Liver (tissue), 9 donors: ENCODE results near the gene SPEG. TPM values are rescaled to one million over a fixed set of nuclear protein-coding genes. Genes with fewer than 3 reads are reported as not detected.

Experiments
- DNase-seq: peaks from one replicate; pipeline ENCODE4 v3.0.0-alpha.2; 2017; ENCODE audit warnings: low spot score
- H3K27ac ChIP-seq, 2 donors: one replicate each; pipeline ENCODE4 v1.7.0; 2013; ENCODE audit warnings: inconsistent platforms in 2 of 2, low read length in 2 of 2, control low read depth in 1 of 2, low read depth in 1 of 2, mild to moderate bottlenecking in 1 of 2
- H3K27me3 ChIP-seq, 4 donors: one replicate each; pipeline versions ENCODE4 v1.6.1 to v1.7.0; 2013; ENCODE audit warnings: low read length in 3 of 4, inconsistent platforms in 1 of 4, mild to moderate bottlenecking in 1 of 4, moderate library complexity in 1 of 4; ENCODE audit not compliant: control insufficient read depth in 4 of 4, insufficient read depth in 4 of 4
- H3K36me3 ChIP-seq, 4 donors: one replicate each; pipeline versions ENCODE4 v1.6.1 to v1.7.0; 2013; ENCODE audit warnings: low read length in 3 of 4, mild to moderate bottlenecking in 3 of 4, low read depth in 1 of 4, moderate library complexity in 1 of 4; ENCODE audit not compliant: control insufficient read depth in 4 of 4, insufficient read depth in 3 of 4
- H3K4me1 ChIP-seq, 4 donors: one replicate each; pipeline versions ENCODE4 v1.6.1 to v1.7.0; 2013; ENCODE audit warnings: low read length in 3 of 4, mild to moderate bottlenecking in 3 of 4, moderate library complexity in 1 of 4; ENCODE audit not compliant: control insufficient read depth in 4 of 4, insufficient read depth in 4 of 4
- H3K4me3 ChIP-seq, 3 donors: one replicate each; pipeline versions ENCODE4 v1.6.1 to v1.7.0; 2013; ENCODE audit warnings: low read length in 3 of 3, control low read depth in 1 of 3, low read depth in 1 of 3, mild to moderate bottlenecking in 1 of 3
- H3K9ac ChIP-seq, 2 donors: one replicate each; pipeline ENCODE4 v1.7.0; 2013; ENCODE audit warnings: low read length in 2 of 2, mild to moderate bottlenecking in 2 of 2, moderate library complexity in 2 of 2, control low read depth in 1 of 2, low read depth in 1 of 2
- H3K9me3 ChIP-seq, 4 donors: one replicate each; pipeline versions ENCODE4 v1.6.1 to v1.7.0; 2013; ENCODE audit warnings: low read length in 3 of 4; ENCODE audit not compliant: control insufficient read depth in 4 of 4
- ATF3 ChIP-seq: IDR thresholded peaks from 2 replicates; pipeline ENCODE4 v1.6.1; 2016; ENCODE audit warnings: antibody characterized with exemption
- EGR1 ChIP-seq, 2 donors: IDR thresholded peaks; 2 replicates each; pipeline ENCODE4 v1.6.1; 2016 to 2018; ENCODE audit warnings: antibody characterized with exemption in 2 of 2, low read depth in 2 of 2
- FOXA1 ChIP-seq: IDR thresholded peaks from 2 replicates; pipeline ENCODE4 v1.6.1; 2016; ENCODE audit warnings: antibody characterized with exemption
- FOXA2 ChIP-seq: IDR thresholded peaks from 2 replicates; pipeline ENCODE4 v1.6.1; 2016; ENCODE audit warnings: antibody characterized with exemption
- GABPA ChIP-seq, 2 donors: IDR thresholded peaks in 1 of 2; conservative IDR thresholded peaks in 1 of 2; 2 replicates each; pipeline ENCODE4 v1.6.1; 2016; ENCODE audit warnings: antibody characterized with exemption in 2 of 2, mild to moderate bottlenecking in 1 of 2, moderate library complexity in 1 of 2
- HNF4A ChIP-seq, 2 donors: conservative IDR thresholded peaks; 2 replicates each; pipeline ENCODE4 v1.6.1; 2016; ENCODE audit warnings: antibody characterized with exemption in 2 of 2, mild to moderate bottlenecking in 2 of 2
- HNF4G ChIP-seq: IDR thresholded peaks from 2 replicates; pipeline ENCODE4 v1.6.1; 2016; ENCODE audit warnings: antibody characterized with exemption
- JUND ChIP-seq, 2 donors: IDR thresholded peaks; 2 replicates each; pipeline ENCODE4 v1.6.1; 2016; ENCODE audit warnings: antibody characterized with exemption in 2 of 2
- NR2F2 ChIP-seq: IDR thresholded peaks from 2 replicates; pipeline ENCODE4 v1.6.1; 2016; ENCODE audit warnings: antibody characterized with exemption
- RAD21 ChIP-seq, 2 donors: IDR thresholded peaks; 2 replicates each; pipeline ENCODE4 v1.6.1; 2016; ENCODE audit warnings: antibody characterized with exemption in 2 of 2, mild to moderate bottlenecking in 2 of 2
- RXRA ChIP-seq, 2 donors: IDR thresholded peaks; 2 replicates each; pipeline ENCODE4 v1.6.1; 2017 to 2018; ENCODE audit warnings: antibody characterized with exemption in 2 of 2, mild to moderate bottlenecking in 1 of 2
- SP1 ChIP-seq: IDR thresholded peaks from 2 replicates; pipeline ENCODE4 v1.6.1; 2018; ENCODE audit warnings: antibody characterized with exemption, mild to moderate bottlenecking
- TAF1 ChIP-seq: conservative IDR thresholded peaks from 2 replicates; pipeline ENCODE4 v1.6.1; 2016; ENCODE audit warnings: antibody characterized with exemption, mild to moderate bottlenecking
- YY1 ChIP-seq: IDR thresholded peaks from 2 replicates; pipeline ENCODE4 v1.6.1; 2016; ENCODE audit warnings: antibody characterized with exemption, mild to moderate bottlenecking
- WGBS: extraction: QIAGEN DNeasy Blood & Tissue Kit; methylation state at CpG from one replicate; pipeline ENCODE4 v1.1.7; 2013; 5-methylcytosine and 5-hydroxymethylcytosine counted together
- polyA plus RNA-seq, 2 donors: library from polyadenylated mRNA; stranded (reverse) in 1 of 2; unstranded in 1 of 2; fragments of 200-250 nt in 1 of 2; fragments of >200 nt in 1 of 2; fragmentation: Nextera tagmentation in 1 of 2; extraction: Ambion mirVana in 1 of 2; gene quantifications; one replicate each; pipeline versions ENCODE4 v1.2.1 to v1.2.3, GENCODE V29; 2013 to 2015
- total RNA-seq, 2 donors: library from RNA; depleted of rRNA; stranded (reverse); fragments of >200 nt; gene quantifications; one replicate each; pipeline ENCODE4 v1.2.3, GENCODE V29; 2014
- TF ChIP-seq, protein P1 (sequence below): IDR thresholded peaks from 2 replicates; pipeline ENCODE4 v1.6.1; 2016; ENCODE audit warnings: antibody characterized with exemption, mild to moderate bottlenecking
- TF ChIP-seq, protein P2 (sequence below): IDR thresholded peaks from 2 replicates; pipeline ENCODE4 v1.6.1; 2016; ENCODE audit warnings: antibody characterized with exemption
- TF ChIP-seq, protein P3 (sequence below): IDR thresholded peaks from 2 replicates; pipeline ENCODE4 v1.6.1; 2016; ENCODE audit warnings: antibody characterized with exemption
- TF ChIP-seq, protein P4 (sequence below): fragments of 150-350 bp; IDR thresholded peaks from 2 replicates; pipeline ENCODE4 v1.5.1; 2017; ENCODE audit warnings: improper control_type of control experiment, low read depth, low read length; ENCODE audit not compliant: missing input control
- donor health status: healthy.
- donor health status: healthy.
- donor health status: healthy.
- donor health status: healthy.
- donor health status: healthy.

The SPEG gene
- total and polyA plus RNA-seq, 4 donors: 0.51 to 0.96 (median 0.66) TPM

- Histone ChIP-seq H3K36me3 (no peaks in the 10 kb centered on the region), H3K27ac (no peak within 1 kb of the TSS), H3K27me3 (peaks cover 0 to under 1% (median 0%) of the 10 kb centered on the region in 4 donors), H3K9ac (no peak within 1 kb of the TSS), H3K4me3 (no peak within 1 kb of the TSS), H3K9me3 (no peaks in the 10 kb centered on the region), H3K4me1 (peaks cover 0 to 9% (median 6%) of the 10 kb centered on the region in 4 donors)
- WGBS: 9% methylated on average over 31 of the region's 31 CpGs
- TF ChIP-seq EGR1 (IDR thresholded peaks at IDR 0.05; ENCODE audit: low read depth in 2 of 2) (no peak), HNF4G (no peak), GABPA (IDR thresholded peaks at IDR 0.05 in 1 of 2, conservative IDR thresholded peaks at IDR 0.05 in 1 of 2) (no peak), NR2F2 (no peak), FOXA1 (no peak), RXRA (IDR thresholded peaks at IDR 0.05) (no peak), JUND (IDR thresholded peaks at IDR 0.05) (no peak), ATF3 (no peak), HNF4A (conservative IDR thresholded peaks at IDR 0.05) (no peak)
- TF ChIP-seq, protein P1, sequence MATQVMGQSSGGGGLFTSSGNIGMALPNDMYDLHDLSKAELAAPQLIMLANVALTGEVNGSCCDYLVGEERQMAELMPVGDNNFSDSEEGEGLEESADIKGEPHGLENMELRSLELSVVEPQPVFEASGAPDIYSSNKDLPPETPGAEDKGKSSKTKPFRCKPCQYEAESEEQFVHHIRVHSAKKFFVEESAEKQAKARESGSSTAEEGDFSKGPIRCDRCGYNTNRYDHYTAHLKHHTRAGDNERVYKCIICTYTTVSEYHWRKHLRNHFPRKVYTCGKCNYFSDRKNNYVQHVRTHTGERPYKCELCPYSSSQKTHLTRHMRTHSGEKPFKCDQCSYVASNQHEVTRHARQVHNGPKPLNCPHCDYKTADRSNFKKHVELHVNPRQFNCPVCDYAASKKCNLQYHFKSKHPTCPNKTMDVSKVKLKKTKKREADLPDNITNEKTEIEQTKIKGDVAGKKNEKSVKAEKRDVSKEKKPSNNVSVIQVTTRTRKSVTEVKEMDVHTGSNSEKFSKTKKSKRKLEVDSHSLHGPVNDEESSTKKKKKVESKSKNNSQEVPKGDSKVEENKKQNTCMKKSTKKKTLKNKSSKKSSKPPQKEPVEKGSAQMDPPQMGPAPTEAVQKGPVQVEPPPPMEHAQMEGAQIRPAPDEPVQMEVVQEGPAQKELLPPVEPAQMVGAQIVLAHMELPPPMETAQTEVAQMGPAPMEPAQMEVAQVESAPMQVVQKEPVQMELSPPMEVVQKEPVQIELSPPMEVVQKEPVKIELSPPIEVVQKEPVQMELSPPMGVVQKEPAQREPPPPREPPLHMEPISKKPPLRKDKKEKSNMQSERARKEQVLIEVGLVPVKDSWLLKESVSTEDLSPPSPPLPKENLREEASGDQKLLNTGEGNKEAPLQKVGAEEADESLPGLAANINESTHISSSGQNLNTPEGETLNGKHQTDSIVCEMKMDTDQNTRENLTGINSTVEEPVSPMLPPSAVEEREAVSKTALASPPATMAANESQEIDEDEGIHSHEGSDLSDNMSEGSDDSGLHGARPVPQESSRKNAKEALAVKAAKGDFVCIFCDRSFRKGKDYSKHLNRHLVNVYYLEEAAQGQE: no peak
- TF ChIP-seq, protein P2, sequence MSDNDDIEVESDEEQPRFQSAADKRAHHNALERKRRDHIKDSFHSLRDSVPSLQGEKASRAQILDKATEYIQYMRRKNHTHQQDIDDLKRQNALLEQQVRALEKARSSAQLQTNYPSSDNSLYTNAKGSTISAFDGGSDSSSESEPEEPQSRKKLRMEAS: no peak
- DNase-seq: peak; percentile 77
Measured at GRCh38 chr2:219514196-219514761, 79.6 kb downstream of the SPEG start, which contains the start of gene ASIC4. ASIC4 (plus strand) TSS chr2:219514482; CDS start chr2:219514725, 243 bp downstream.

- TF ChIP-seq TAF1 (no peak), SP1 (no peak), YY1 (no peak), RXRA (IDR thresholded peaks at IDR 0.05) (no peak), HNF4G (no peak), RAD21 (IDR thresholded peaks at IDR 0.05) (no peak), NR2F2 (no peak), FOXA2 (no peak), JUND (IDR thresholded peaks at IDR 0.05) (no peak), GABPA (IDR thresholded peaks at IDR 0.05 in 1 of 2, conservative IDR thresholded peaks at IDR 0.05 in 1 of 2) (no peak), FOXA1 (no peak), EGR1 (IDR thresholded peaks at IDR 0.05; ENCODE audit: low read depth in 2 of 2) (no peak), HNF4A (conservative IDR thresholded peaks at IDR 0.05) (no peak)
- TF ChIP-seq, protein P3, sequence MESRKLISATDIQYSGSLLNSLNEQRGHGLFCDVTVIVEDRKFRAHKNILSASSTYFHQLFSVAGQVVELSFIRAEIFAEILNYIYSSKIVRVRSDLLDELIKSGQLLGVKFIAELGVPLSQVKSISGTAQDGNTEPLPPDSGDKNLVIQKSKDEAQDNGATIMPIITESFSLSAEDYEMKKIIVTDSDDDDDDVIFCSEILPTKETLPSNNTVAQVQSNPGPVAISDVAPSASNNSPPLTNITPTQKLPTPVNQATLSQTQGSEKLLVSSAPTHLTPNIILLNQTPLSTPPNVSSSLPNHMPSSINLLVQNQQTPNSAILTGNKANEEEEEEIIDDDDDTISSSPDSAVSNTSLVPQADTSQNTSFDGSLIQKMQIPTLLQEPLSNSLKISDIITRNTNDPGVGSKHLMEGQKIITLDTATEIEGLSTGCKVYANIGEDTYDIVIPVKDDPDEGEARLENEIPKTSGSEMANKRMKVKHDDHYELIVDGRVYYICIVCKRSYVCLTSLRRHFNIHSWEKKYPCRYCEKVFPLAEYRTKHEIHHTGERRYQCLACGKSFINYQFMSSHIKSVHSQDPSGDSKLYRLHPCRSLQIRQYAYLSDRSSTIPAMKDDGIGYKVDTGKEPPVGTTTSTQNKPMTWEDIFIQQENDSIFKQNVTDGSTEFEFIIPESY: no peak
- TF ChIP-seq, protein P4, sequence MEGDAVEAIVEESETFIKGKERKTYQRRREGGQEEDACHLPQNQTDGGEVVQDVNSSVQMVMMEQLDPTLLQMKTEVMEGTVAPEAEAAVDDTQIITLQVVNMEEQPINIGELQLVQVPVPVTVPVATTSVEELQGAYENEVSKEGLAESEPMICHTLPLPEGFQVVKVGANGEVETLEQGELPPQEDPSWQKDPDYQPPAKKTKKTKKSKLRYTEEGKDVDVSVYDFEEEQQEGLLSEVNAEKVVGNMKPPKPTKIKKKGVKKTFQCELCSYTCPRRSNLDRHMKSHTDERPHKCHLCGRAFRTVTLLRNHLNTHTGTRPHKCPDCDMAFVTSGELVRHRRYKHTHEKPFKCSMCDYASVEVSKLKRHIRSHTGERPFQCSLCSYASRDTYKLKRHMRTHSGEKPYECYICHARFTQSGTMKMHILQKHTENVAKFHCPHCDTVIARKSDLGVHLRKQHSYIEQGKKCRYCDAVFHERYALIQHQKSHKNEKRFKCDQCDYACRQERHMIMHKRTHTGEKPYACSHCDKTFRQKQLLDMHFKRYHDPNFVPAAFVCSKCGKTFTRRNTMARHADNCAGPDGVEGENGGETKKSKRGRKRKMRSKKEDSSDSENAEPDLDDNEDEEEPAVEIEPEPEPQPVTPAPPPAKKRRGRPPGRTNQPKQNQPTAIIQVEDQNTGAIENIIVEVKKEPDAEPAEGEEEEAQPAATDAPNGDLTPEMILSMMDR: no peak
- TF ChIP-seq, protein P1: no peak
- TF ChIP-seq, protein P2: no peak
- WGBS: 90% methylated on average over 21 of the region's 21 CpGs
- DNase-seq: no peak
- peaks cover 0 to 3% (median 0%) of the 10 kb centered on the region in 4 donors for H3K27me3 ChIP-seq
- H3K4me3 ChIP-seq: no peak overlapping the region
- H3K4me1 ChIP-seq: peaks cover 0 to 5% (median 3%) of the 10 kb centered on the region in 4 donors
- H3K9me3 ChIP-seq: no peaks in the 10 kb centered on the region
- H3K9ac ChIP-seq: no peak overlapping the region
- H3K27ac ChIP-seq: no peak overlapping the region
- H3K36me3 ChIP-seq: no peaks in the 10 kb centered on the region
Measured at GRCh38 chr2:219514836-219515235, 80.2 kb downstream of the SPEG start.
